GM23338 (cell line): ENCODE data around the gene CACNA1B. TPM values are rescaled to one million over a fixed set of nuclear protein-coding genes. Genes with fewer than 3 reads are reported as not detected.

Experiments used
- ATAC-seq: fragments of 200-7000 bp; cut with Tn5 transposase; 3 replicates; pipeline ENCODE4 v1.9.1; 2020
- DNase-seq: peaks from one replicate; pipeline ENCODE4 v3.0.0-alpha.2; 2015; ENCODE audit warnings: low spot score
- H2AFZ ChIP-seq: fragments of 200-600 bp; sonication (generic); 2 replicates; pipeline ENCODE4 v1.8.0; 2016; ENCODE audit warnings: antibody characterized with exemption, mild to moderate bottlenecking, moderate library complexity
- H3F3A ChIP-seq: fragments of 200-600 bp; sonication (generic); replicated peaks from 2 replicates; pipeline ENCODE4 v1.8.0; 2017; ENCODE audit warnings: antibody characterized with exemption, mixed run types, low read depth
- H3K27ac ChIP-seq: fragments of 200-600 bp; sonication (generic); 2 replicates; pipeline ENCODE4 v1.6.1; 2016; ENCODE audit warnings: low read depth
- H3K27me3 ChIP-seq: fragments of 200-600 bp; sonication (generic); 2 replicates; pipeline ENCODE4 v1.8.0; 2016; ENCODE audit warnings: mild to moderate bottlenecking, mixed run types, moderate library complexity; ENCODE audit not compliant: insufficient read depth
- H3K36me3 ChIP-seq: fragments of 200-600 bp; sonication (generic); 2 replicates; pipeline ENCODE4 v1.8.0; 2016; ENCODE audit warnings: mild to moderate bottlenecking; ENCODE audit not compliant: insufficient read depth
- H3K4me1 ChIP-seq: fragments of 200-600 bp; sonication (generic); 2 replicates; pipeline ENCODE4 v1.8.0; 2016; ENCODE audit warnings: mild to moderate bottlenecking, moderate library complexity; ENCODE audit not compliant: insufficient read depth
- H3K4me2 ChIP-seq: fragments of 200-600 bp; sonication (generic); 2 replicates; pipeline ENCODE4 v1.7.1; 2017; ENCODE audit warnings: mixed run types
- H3K4me3 ChIP-seq: fragments of 200-600 bp; sonication (generic); 2 replicates; pipeline ENCODE4 v1.6.1; 2016; ENCODE audit warnings: mixed run types
- H3K79me2 ChIP-seq: fragments of 200-600 bp; sonication (generic); replicated peaks from 2 replicates; pipeline ENCODE4 v1.8.0; 2017; ENCODE audit warnings: mild to moderate bottlenecking; ENCODE audit not compliant: insufficient read depth
- H3K9me2 ChIP-seq: fragments of 200-600 bp; sonication (generic); 2 replicates; pipeline ENCODE4 v1.8.0; 2017; ENCODE audit not compliant: insufficient read depth
- H4K20me1 ChIP-seq: fragments of 200-600 bp; sonication (generic); replicated peaks from 2 replicates; pipeline ENCODE4 v1.8.0; 2017; ENCODE audit warnings: mild to moderate bottlenecking; ENCODE audit not compliant: insufficient read depth
- H3K27ac Mint-ChIP-seq: 2 replicates; pipeline ENCODE4 v1.8.0; 2020; ENCODE audit warnings: inconsistent platforms, mild to moderate bottlenecking, moderate library complexity, mixed read lengths
- H3K27me3 Mint-ChIP-seq: 3 replicates; pipeline ENCODE4 v1.8.0; 2022; ENCODE audit warnings: low read depth, mild to moderate bottlenecking, moderate library complexity, mixed read lengths, inconsistent platforms; ENCODE audit not compliant: insufficient read depth, poor library complexity
- H3K36me3 Mint-ChIP-seq: 3 replicates; pipeline ENCODE4 v1.8.0; 2021; ENCODE audit warnings: low read depth, mild to moderate bottlenecking, inconsistent platforms, moderate library complexity, mixed read lengths
- H3K4me1 Mint-ChIP-seq: 3 replicates; pipeline ENCODE4 v1.8.0; 2020; ENCODE audit warnings: mild to moderate bottlenecking, inconsistent platforms, mixed read lengths
- H3K4me3 Mint-ChIP-seq: 3 replicates; pipeline ENCODE4 v1.8.0; 2021; ENCODE audit warnings: moderate library complexity, mild to moderate bottlenecking, inconsistent platforms, mixed read lengths
- H3K9me3 Mint-ChIP-seq: 3 replicates; pipeline ENCODE4 v1.8.0; 2020; ENCODE audit warnings: moderate library complexity, mild to moderate bottlenecking, inconsistent platforms, mixed read lengths
- CREB1 ChIP-seq: fragments of 250-450 bp; sonication (Bioruptor Pico); IDR thresholded peaks from 2 replicates; pipeline ENCODE4 v1.5.0; 2020; ENCODE audit warnings: low read depth, mild to moderate bottlenecking, moderate library complexity
- EZH2 ChIP-seq: fragments of 200-600 bp; sonication (generic); IDR thresholded peaks from one replicate; pipeline ENCODE4 v1.8.0; 2017; ENCODE audit warnings: antibody characterized with exemption, mild to moderate bottlenecking, low read depth; ENCODE audit not compliant: unreplicated experiment
- EZH2phosphoT487 ChIP-seq: fragments of 200-600 bp; sonication (generic); IDR thresholded peaks from one replicate; pipeline ENCODE4 v1.8.1; 2018; ENCODE audit warnings: antibody characterized with exemption; ENCODE audit not compliant: unreplicated experiment
- JUNB ChIP-seq: IDR thresholded peaks from one replicate; pipeline ENCODE4 v1.6.1; 2016; ENCODE audit warnings: antibody characterized with exemption; ENCODE audit not compliant: unreplicated experiment
- NANOG ChIP-seq: IDR thresholded peaks from 2 replicates; pipeline ENCODE4 v1.6.1; 2016; ENCODE audit warnings: antibody characterized with exemption, borderline replicate concordance
- POLR2AphosphoS5 ChIP-seq: IDR thresholded peaks from 2 replicates; pipeline ENCODE4 v1.6.1; 2016; ENCODE audit warnings: antibody characterized with exemption, low read depth
- STAT1 ChIP-seq: IDR thresholded peaks from one replicate; pipeline ENCODE4 v1.6.1; 2016; ENCODE audit warnings: antibody characterized with exemption; ENCODE audit not compliant: unreplicated experiment
- ZNF114 ChIP-seq: fragments of 250-450 bp; sonication (Bioruptor Pico); IDR thresholded peaks from 2 replicates; pipeline ENCODE4 v1.5.0; 2020; ENCODE audit warnings: mild to moderate bottlenecking, moderate library complexity
- ZNF331 ChIP-seq: fragments of 250-450 bp; sonication (Bioruptor Pico); IDR thresholded peaks from 2 replicates; pipeline ENCODE4 v1.5.0; 2020; ENCODE audit warnings: low read depth, mild to moderate bottlenecking, moderate library complexity
- polyA plus RNA-seq: library from polyadenylated mRNA; unstranded; fragments of >200 nt; fragmentation: Nextera tagmentation; extraction: Ambion mirVana; gene quantifications from 2 replicates; pipeline ENCODE4 v1.2.1, GENCODE V29; 2016
- total RNA-seq: library from RNA; depleted of rRNA; stranded (reverse); fragments of >200 nt; shearing (Covaris generic); gene quantifications from 2 replicates; pipeline ENCODE4 v1.2.3, GENCODE V29; 2014
- TF ChIP-seq, protein P1 (sequence below), 2 experiments: fragments of 200-600 bp in 1 of 2; sonication (generic) in 1 of 2; conservative IDR thresholded peaks; 2 replicates each; pipeline versions ENCODE4 v1.5.1 to v1.6.1; 2016 to 2017; ENCODE audit warnings: antibody characterized with exemption in 2 of 2, low read depth in 2 of 2, mild to moderate bottlenecking in 2 of 2, moderate library complexity in 1 of 2
- TF ChIP-seq, protein P2 (sequence below): IDR thresholded peaks from 2 replicates; pipeline ENCODE4 v1.6.1; 2016; ENCODE audit warnings: antibody characterized with exemption
- TF ChIP-seq, protein P3 (sequence below): fragments of 250-450 bp; sonication (Bioruptor Pico); IDR thresholded peaks from 2 replicates; pipeline ENCODE4 v1.5.0; 2020; ENCODE audit warnings: mild to moderate bottlenecking, moderate library complexity

CACNA1B gene
- total and polyA plus RNA-seq, 2 experiments from 2014 or later, result 1.1 to 10.4 TPM

DNA sequence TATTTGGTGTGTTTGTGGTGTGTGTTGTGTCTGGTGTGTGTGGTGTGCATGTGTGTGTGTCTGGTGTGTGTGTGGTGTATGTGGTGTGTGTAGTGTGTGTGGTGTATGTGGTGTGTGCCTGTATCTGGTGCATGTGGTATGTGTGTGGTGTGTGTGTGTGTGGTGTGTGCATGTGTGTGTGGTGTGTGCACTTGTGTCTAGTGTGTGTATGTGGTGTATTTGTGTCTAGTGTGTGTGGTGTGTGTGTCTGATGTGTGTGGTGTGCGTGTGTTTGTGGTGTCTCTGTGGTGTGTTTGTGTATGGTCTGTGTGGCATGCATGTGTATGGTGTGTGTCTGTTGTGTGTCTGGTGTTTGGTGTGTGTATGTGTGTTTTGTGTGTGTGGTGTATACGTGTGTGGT, 71.1 kb downstream of the CACNA1B start (continued):
- TF ChIP-seq, protein P1, sequence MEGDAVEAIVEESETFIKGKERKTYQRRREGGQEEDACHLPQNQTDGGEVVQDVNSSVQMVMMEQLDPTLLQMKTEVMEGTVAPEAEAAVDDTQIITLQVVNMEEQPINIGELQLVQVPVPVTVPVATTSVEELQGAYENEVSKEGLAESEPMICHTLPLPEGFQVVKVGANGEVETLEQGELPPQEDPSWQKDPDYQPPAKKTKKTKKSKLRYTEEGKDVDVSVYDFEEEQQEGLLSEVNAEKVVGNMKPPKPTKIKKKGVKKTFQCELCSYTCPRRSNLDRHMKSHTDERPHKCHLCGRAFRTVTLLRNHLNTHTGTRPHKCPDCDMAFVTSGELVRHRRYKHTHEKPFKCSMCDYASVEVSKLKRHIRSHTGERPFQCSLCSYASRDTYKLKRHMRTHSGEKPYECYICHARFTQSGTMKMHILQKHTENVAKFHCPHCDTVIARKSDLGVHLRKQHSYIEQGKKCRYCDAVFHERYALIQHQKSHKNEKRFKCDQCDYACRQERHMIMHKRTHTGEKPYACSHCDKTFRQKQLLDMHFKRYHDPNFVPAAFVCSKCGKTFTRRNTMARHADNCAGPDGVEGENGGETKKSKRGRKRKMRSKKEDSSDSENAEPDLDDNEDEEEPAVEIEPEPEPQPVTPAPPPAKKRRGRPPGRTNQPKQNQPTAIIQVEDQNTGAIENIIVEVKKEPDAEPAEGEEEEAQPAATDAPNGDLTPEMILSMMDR (conservative IDR thresholded peaks at IDR 0.05; ENCODE audit: low read depth in 2 of 2), result no peak
- TF ChIP-seq ZNF114 (CRISPR knock-in tag) (no peak), NANOG (no peak), EZH2 (no peak), EZH2phosphoT487 (no peak)

GRCh38 chr9:137949260-137949659, 71.7 kb downstream of the CACNA1B start:
- no peaks in the 10 kb centered on the region; the same call in 1 of the 3 replicates for H3K9me3 Mint-ChIP-seq
- Histone ChIP-seq H3K4me3 (no peak overlapping the region), H3F3A (0 out of 2 replicates have a peak, but pooled peaks cover 3% of the 10 kb centered on the region), H2AFZ (no peak overlapping the region), H3K4me1 (no peaks in the 10 kb centered on the region), H4K20me1 (no peaks in the 10 kb centered on the region; the same call in 1 of the 2 replicates), H3K79me2 (no peaks in the 10 kb centered on the region), H3K36me3 (peaks cover 15% of the 10 kb centered on the region), H3K27ac (no peak overlapping the region), H3K9me2 (no peaks in the 10 kb centered on the region), H3K4me2 (no peak overlapping the region), H3K27me3 (no peaks in the 10 kb centered on the region)
- no peak for ATAC-seq
- no peak for DNase-seq
- H3K36me3 Mint-ChIP-seq, result peaks cover 45% of the 10 kb centered on the region
- no peaks in the 10 kb centered on the region; the same call in 2 of the 3 replicates for H3K4me1 Mint-ChIP-seq
- H3K4me3 Mint-ChIP-seq, result no peak overlapping the region
- peaks cover 10% of the 10 kb centered on the region for H3K27me3 Mint-ChIP-seq
- no peak overlapping the region for H3K27ac Mint-ChIP-seq
- TF ChIP-seq, protein P1 (conservative IDR thresholded peaks at IDR 0.05; ENCODE audit: low read depth in 2 of 2), result no peak
- TF ChIP-seq ZNF331 (CRISPR knock-in tag) (no peak), STAT1 (no peak), JUNB (no peak), POLR2AphosphoS5 (no peak), NANOG (no peak), EZH2phosphoT487 (no peak), ZNF114 (CRISPR knock-in tag) (no peak), CREB1 (CRISPR knock-in tag) (no peak)
- TF ChIP-seq, protein P2, sequence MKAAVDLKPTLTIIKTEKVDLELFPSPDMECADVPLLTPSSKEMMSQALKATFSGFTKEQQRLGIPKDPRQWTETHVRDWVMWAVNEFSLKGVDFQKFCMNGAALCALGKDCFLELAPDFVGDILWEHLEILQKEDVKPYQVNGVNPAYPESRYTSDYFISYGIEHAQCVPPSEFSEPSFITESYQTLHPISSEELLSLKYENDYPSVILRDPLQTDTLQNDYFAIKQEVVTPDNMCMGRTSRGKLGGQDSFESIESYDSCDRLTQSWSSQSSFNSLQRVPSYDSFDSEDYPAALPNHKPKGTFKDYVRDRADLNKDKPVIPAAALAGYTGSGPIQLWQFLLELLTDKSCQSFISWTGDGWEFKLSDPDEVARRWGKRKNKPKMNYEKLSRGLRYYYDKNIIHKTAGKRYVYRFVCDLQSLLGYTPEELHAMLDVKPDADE, result no peak
- TF ChIP-seq, protein P3, sequence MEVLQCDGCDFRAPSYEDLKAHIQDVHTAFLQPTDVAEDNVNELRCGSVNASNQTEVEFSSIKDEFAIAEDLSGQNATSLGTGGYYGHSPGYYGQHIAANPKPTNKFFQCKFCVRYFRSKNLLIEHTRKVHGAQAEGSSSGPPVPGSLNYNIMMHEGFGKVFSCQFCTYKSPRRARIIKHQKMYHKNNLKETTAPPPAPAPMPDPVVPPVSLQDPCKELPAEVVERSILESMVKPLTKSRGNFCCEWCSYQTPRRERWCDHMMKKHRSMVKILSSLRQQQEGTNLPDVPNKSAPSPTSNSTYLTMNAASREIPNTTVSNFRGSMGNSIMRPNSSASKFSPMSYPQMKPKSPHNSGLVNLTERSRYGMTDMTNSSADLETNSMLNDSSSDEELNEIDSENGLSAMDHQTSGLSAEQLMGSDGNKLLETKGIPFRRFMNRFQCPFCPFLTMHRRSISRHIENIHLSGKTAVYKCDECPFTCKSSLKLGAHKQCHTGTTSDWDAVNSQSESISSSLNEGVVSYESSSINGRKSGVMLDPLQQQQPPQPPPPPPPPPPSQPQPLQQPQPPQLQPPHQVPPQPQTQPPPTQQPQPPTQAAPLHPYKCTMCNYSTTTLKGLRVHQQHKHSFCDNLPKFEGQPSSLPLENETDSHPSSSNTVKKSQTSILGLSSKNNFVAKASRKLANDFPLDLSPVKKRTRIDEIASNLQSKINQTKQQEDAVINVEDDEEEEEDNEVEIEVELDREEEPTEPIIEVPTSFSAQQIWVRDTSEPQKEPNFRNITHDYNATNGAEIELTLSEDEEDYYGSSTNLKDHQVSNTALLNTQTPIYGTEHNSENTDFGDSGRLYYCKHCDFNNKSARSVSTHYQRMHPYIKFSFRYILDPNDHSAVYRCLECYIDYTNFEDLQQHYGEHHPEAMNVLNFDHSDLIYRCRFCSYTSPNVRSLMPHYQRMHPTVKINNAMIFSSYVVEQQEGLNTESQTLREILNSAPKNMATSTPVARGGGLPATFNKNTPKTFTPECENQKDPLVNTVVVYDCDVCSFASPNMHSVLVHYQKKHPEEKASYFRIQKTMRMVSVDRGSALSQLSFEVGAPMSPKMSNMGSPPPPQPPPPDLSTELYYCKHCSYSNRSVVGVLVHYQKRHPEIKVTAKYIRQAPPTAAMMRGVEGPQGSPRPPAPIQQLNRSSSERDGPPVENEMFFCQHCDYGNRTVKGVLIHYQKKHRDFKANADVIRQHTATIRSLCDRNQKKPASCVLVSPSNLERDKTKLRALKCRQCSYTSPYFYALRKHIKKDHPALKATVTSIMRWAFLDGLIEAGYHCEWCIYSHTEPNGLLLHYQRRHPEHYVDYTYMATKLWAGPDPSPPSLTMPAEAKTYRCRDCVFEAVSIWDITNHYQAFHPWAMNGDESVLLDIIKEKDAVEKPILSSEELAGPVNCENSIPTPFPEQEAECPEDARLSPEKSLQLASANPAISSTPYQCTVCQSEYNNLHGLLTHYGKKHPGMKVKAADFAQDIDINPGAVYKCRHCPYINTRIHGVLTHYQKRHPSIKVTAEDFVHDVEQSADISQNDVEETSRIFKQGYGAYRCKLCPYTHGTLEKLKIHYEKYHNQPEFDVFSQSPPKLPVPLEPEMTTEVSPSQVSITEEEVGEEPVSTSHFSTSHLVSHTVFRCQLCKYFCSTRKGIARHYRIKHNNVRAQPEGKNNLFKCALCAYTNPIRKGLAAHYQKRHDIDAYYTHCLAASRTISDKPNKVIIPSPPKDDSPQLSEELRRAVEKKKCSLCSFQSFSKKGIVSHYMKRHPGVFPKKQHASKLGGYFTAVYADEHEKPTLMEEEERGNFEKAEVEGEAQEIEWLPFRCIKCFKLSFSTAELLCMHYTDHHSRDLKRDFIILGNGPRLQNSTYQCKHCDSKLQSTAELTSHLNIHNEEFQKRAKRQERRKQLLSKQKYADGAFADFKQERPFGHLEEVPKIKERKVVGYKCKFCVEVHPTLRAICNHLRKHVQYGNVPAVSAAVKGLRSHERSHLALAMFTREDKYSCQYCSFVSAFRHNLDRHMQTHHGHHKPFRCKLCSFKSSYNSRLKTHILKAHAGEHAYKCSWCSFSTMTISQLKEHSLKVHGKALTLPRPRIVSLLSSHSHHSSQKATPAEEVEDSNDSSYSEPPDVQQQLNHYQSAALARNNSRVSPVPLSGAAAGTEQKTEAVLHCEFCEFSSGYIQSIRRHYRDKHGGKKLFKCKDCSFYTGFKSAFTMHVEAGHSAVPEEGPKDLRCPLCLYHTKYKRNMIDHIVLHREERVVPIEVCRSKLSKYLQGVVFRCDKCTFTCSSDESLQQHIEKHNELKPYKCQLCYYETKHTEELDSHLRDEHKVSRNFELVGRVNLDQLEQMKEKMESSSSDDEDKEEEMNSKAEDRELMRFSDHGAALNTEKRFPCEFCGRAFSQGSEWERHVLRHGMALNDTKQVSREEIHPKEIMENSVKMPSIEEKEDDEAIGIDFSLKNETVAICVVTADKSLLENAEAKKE, result no peak
